Measurements from ENCODE around the gene BABAM2. TPM values are rescaled to one million over a fixed set of nuclear protein-coding genes. Genes with fewer than 3 reads are reported as not detected.
"Not testable (repeated sequence)": the region's sequence is repeated elsewhere in the genome, so short reads cannot be mapped to it uniquely, and the experiment has no call there.

The BABAM2 gene
- total and polyA plus RNA-seq, 9 of the 15 experiments (the other 6 are each of a cell fraction or from before 2014, with no cell fraction given), result 10.9 to 37.4 (median 25.6) TPM

DNA sequence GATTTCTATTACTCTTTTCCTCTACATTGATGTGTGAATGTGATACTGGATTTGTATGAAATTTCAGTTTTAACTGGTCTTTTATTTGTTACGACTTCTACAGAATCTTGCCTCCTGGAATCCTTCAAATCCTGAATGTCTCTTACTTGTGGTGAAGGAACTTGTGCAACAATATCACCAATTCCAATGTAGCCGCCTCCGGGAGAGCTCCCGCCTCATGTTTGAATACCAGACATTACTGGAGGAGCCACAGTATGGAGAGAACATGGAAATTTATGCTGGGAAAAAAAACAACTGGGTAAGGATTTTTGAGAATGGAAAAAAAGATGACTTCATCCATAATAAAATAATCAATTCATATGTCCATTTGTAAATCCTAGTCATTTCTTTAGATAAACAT is 134.6 kb downstream of the BABAM2 start (continued):
- TF ChIP-seq, protein P1, sequence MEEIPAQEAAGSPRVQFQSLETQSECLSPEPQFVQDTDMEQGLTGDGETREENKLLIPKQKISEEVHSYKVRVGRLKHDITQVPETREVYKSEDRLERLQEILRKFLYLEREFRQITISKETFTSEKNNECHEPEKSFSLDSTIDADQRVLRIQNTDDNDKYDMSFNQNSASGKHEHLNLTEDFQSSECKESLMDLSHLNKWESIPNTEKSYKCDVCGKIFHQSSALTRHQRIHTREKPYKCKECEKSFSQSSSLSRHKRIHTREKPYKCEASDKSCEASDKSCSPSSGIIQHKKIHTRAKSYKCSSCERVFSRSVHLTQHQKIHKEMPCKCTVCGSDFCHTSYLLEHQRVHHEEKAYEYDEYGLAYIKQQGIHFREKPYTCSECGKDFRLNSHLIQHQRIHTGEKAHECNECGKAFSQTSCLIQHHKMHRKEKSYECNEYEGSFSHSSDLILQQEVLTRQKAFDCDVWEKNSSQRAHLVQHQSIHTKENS (CRISPR knock-in tag; IDR thresholded peaks at IDR 0.05), result no peak
- no peak for TF ChIP-seq MYC (IDR thresholded peaks at IDR 0.05; ENCODE audit: low read depth, low read length)
- no peak for TF ChIP-seq MYC (CRISPR knock-in tag; IDR thresholded peaks at IDR 0.05; ENCODE audit: borderline replicate concordance, low read depth)

DNA sequence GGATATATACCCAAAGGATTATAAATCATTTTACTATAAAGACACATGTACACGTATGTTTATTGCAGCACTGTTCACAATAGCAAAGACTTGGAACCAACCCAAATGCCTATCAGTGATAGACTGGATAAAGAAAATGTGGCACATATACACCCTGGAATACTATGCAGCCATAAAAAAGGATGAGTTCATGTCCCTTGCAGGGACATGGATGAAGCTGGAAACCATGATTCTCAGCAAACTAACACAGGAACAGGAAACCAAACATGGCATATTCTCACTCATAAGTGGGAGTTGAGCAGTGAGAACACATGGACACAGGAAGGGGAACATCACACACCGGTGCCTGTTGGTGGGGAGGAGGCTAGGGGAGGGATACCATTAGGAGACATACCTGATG is 135.7 kb downstream of the BABAM2 start:
- 100% methylated on average over 2 of the region's 2 CpGs for WGBS (ENCODE audit: insufficient coverage, low coverage, missing lambda C conversion rate)
- DNase-seq (ENCODE audit: extremely low read depth in 1 of 4, low spot score in 3 of 4); H2AFZ ChIP-seq (ENCODE audit: low read depth, low read length); H4K20me1 ChIP-seq (replicated peaks; ENCODE audit: control insufficient read depth, insufficient read depth, low read length); BruUV-seq (replicated peaks); CTCF ChIA-PET (ENCODE audit: low intra/inter-chr PET ratio); H3K4me2 ChIP-seq (ENCODE audit: insufficient read depth, low read length); FAIRE-seq; H3K27me3 ChIP-seq (ENCODE audit: control insufficient read depth in 2 of 2, insufficient read depth in 2 of 2, low read length in 2 of 2); in situ Hi-C loops (cut with MboI); POLR2A ChIA-PET; H3K27ac ChIP-seq (ENCODE audit: extremely low read depth, low read depth, low read length); H3K9ac ChIP-seq (ENCODE audit: insufficient read depth in 1 of 2, low read depth in 2 of 2, low read length in 2 of 2); ATAC-seq; H3K36me3 ChIP-seq (ENCODE audit: control insufficient read depth, insufficient read depth, low read length); intact Hi-C loops (cut with micrococcal nuclease); H3K4me1 ChIP-seq (replicated peaks in 1 of 2; ENCODE audit: control insufficient read depth in 2 of 2, insufficient read depth in 2 of 2, low read length in 2 of 2); H3K9me1 ChIP-seq (ENCODE audit: control insufficient read depth, insufficient read depth, low read length); H3K9me3 ChIP-seq (replicated peaks; ENCODE audit: control insufficient read depth, insufficient read depth, low read depth, low read length); H3K79me2 ChIP-seq (ENCODE audit: control insufficient read depth, insufficient read depth, low read length); H3K4me3 ChIP-seq: not testable (repeated sequence)
- TF ChIP-seq ZNF146 (CRISPR knock-in tag; IDR thresholded peaks at IDR 0.05; ENCODE audit: unreplicated experiment) (peak; percentile 82), SMARCA5 (IDR thresholded peaks at IDR 0.05) (0 out of 2 replicates have a peak, but pooled peaks have one; percentile 36)
